Vagina (tissue), 2 donors: ENCODE results near the gene TRAPPC2.

Experiments
- POLR2A ChIP-seq, 2 donors: fragments of 450-650 bp; IDR thresholded peaks; one replicate each; pipeline ENCODE4 v1.6.1; 2017; ENCODE audit warnings: antibody characterized with exemption in 2 of 2, mild to moderate bottlenecking in 2 of 2, moderate library complexity in 2 of 2
- TF ChIP-seq, protein P1 (sequence below), 3 experiments: fragments of 450-650 bp in 2 of 3; fragments of 200-600 bp in 1 of 3; sonication (generic) in 1 of 3; IDR thresholded peaks; one replicate each; pipeline ENCODE4 v1.5.1; 2017 to 2019; ENCODE audit warnings: antibody characterized with exemption in 3 of 3, mild to moderate bottlenecking in 2 of 3, moderate library complexity in 2 of 3

DNA sequence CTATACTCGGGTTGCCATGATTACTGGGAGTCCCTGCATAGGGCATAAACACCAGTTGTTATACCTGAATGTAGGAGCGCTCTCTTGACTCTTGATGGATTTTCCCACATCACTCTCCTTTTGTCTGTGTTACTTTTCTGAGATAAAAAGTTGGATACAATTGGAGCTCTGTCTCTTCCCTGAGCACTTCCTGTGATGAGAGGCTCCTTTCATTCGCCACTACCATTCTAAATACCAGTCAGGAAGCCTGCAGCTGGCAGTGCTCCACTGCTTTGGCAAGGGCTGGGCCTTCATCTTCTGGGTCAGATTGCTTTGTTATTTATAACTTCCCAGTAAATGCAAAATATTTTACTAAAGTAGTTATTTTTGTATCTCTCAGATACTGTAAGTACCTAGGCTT is 67.6 kb downstream of the TRAPPC2 start:
- no peak for TF ChIP-seq POLR2A (IDR thresholded peaks at IDR 0.05)
- TF ChIP-seq, protein P1, sequence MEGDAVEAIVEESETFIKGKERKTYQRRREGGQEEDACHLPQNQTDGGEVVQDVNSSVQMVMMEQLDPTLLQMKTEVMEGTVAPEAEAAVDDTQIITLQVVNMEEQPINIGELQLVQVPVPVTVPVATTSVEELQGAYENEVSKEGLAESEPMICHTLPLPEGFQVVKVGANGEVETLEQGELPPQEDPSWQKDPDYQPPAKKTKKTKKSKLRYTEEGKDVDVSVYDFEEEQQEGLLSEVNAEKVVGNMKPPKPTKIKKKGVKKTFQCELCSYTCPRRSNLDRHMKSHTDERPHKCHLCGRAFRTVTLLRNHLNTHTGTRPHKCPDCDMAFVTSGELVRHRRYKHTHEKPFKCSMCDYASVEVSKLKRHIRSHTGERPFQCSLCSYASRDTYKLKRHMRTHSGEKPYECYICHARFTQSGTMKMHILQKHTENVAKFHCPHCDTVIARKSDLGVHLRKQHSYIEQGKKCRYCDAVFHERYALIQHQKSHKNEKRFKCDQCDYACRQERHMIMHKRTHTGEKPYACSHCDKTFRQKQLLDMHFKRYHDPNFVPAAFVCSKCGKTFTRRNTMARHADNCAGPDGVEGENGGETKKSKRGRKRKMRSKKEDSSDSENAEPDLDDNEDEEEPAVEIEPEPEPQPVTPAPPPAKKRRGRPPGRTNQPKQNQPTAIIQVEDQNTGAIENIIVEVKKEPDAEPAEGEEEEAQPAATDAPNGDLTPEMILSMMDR (IDR thresholded peaks at IDR 0.05): no peak
